ENCODE data around the gene TGM1. TPM values are rescaled to one million over a fixed set of nuclear protein-coding genes. Genes with fewer than 3 reads are reported as not detected.
A peak's percentile ranks its signal among the peaks of the same experiment; 100 is the strongest.

Gene TGM1
- total RNA-seq (1.5 TPM), polyA plus RNA-seq (41.0 TPM)
- long read RNA-seq, donor 1 = 0 reads
- long read RNA-seq, donor 2 = 0 reads
- long read RNA-seq, donor 3 = 0 reads
- long read RNA-seq, donor 4 = 0 reads
- long read RNA-seq, donor 5, partial matches to known transcripts = 0 of 2 reads
- long read RNA-seq, donor 5, other reads (novel, unspliced or antisense) = 0 of 2 reads
- long read RNA-seq, donor 6 = 0 reads
- long read RNA-seq, donor 7, partial matches to known transcripts = 26 of 26 reads
- long read RNA-seq, donor 7, other reads (novel, unspliced or antisense) = 0 of 26 reads
- long read RNA-seq, donor 8 = 0 reads
- long read RNA-seq, donor 9 = 0 reads
- long read RNA-seq, donor 10 = 0 reads

DNA sequence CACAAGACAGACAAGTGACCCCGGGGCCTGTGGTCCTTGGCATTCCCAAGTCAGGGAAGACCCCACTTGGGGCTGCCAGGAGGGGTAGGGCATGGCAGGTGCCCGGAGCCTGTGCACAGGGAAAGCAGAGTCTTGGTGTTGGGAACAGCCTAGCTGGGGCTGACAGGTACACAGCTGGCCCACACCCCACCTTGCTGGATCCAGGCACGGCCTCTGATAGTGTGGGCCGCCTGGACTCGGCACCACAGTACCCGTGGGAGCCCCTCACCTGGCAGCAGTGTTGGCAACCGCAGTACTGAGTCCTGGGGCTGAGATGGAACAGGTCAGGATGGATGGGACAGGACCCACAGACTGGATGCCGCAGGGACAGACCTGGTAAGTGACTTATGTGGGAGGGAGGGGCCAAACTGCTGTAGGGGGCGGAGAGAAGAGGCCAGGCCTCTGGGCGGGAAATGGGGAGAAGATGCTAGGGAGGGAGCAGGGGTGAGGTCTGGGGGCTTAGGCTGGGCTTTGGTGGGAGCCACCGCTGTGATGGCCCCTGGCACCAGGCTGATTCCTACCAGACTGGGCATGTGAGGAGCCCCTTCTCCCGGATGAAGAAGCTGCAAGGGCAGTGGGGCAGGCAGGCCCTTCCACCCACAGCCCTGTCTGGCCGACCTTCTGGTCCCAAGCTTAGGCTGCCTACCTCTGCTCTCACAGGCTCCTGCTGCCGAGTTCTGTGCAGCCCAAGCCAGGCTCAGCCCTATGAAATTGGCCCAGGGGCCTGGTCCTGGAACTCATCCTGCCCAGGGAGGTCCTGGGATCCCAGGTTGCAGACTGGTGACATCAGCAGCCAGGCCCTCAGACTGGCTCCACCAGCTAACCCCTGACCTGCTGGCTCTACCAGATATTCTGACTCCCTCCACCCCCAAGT lies at the start of gene TGM1:
Gene TGM1 (minus strand): TSS at position 357 of the 913 bp plus-strand sequence. CDS start 825 bp downstream, outside the sequence.
- DNase-seq (ENCODE audit: low read depth in 6 of 9, low spot score in 9 of 9) = no peak
- Histone ChIP-seq H3K36me3 (ENCODE audit: control insufficient read depth in 2 of 2, insufficient read depth in 2 of 2, low read length in 1 of 2) (peaks cover 4 to 13% of the 10 kb centered on the region in 2 donors), H3K27ac (ENCODE audit: low read depth in 1 of 2, low read length in 1 of 2) (peak within 1 kb of the TSS; percentile 53 to 75), H3K4me3 (ENCODE audit: low read length in 2 of 2) (no peak within 1 kb of the TSS), H3K27me3 (ENCODE audit: control insufficient read depth in 2 of 2, insufficient read depth in 1 of 2, low read length in 1 of 2) (no peaks in the 10 kb centered on the region), H3K4me1 (ENCODE audit: control insufficient read depth in 2 of 2, insufficient read depth in 2 of 2, low read length in 2 of 2) (peaks cover 0 to 4% of the 10 kb centered on the region in 2 donors), H3K9me3 (ENCODE audit: control insufficient read depth in 2 of 2, insufficient read depth in 1 of 2, low read length in 1 of 2) (no peaks in the 10 kb centered on the region)
- WGBS = 94% methylated on average over 14 of the region's 14 CpGs

DNA sequence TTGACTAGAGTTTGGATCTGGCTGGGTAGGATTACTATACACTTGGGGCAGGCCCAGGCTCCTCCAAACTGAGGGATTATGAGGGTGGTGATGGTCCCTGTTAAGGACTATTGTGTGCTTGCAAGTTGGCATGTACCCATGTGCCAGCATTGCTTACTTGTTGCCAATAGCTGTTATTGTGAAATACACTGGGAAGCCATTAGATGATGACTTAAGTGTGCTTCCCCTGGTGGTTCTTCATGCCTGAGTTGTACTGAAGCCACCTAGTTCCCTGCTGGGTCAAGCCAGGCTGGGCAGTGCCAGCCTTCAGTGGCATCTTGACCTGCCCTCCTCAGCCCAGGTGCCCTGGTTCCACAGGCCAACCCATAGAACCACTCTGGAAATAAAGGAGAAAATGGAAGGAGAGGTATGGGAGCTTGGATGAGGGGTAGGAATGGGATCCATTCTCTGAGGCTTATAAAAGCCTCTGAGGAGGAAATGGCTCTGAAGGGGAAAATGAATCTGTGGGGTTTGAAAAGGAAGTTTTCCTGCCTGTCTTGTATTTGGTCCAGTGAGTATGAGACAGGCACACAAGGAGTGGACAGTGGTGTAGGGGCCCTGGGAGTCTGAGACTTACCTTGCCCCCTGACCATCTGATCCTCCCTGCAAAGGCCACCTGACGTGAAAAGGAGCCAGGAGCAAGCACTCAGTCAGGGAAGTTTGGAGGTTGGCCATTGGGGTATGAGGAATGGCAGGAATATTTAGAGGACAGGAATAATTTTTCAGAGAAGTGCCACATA lies 49.0 kb upstream of the TGM1 start:
- no peaks in the 10 kb centered on the region for H3K9me3 ChIP-seq (ENCODE audit: control insufficient read depth in 2 of 2, insufficient read depth in 1 of 2, low read length in 1 of 2)
- H3K4me1 ChIP-seq (ENCODE audit: control insufficient read depth in 2 of 2, insufficient read depth in 2 of 2, low read length in 2 of 2) = peaks cover 9 to 62% of the 10 kb centered on the region in 2 donors
- no peak for DNase-seq (ENCODE audit: low read depth in 6 of 9, low spot score in 9 of 9)
- H3K36me3 ChIP-seq (ENCODE audit: control insufficient read depth in 2 of 2, insufficient read depth in 2 of 2, low read length in 1 of 2) = peaks cover 8 to 19% of the 10 kb centered on the region in 2 donors
- H3K27ac ChIP-seq (ENCODE audit: low read depth in 1 of 2, low read length in 1 of 2) = peak overlapping the region in 1 of 2 donors; percentile 46
- peaks cover 0 to 5% of the 10 kb centered on the region in 2 donors for H3K27me3 ChIP-seq (ENCODE audit: control insufficient read depth in 2 of 2, insufficient read depth in 1 of 2, low read length in 1 of 2)
- peak overlapping the region in 1 of 2 donors; percentile 37 for H3K4me3 ChIP-seq (ENCODE audit: low read length in 2 of 2)
- WGBS = 100% methylated on average over 1 of the region's 1 CpG

DNA sequence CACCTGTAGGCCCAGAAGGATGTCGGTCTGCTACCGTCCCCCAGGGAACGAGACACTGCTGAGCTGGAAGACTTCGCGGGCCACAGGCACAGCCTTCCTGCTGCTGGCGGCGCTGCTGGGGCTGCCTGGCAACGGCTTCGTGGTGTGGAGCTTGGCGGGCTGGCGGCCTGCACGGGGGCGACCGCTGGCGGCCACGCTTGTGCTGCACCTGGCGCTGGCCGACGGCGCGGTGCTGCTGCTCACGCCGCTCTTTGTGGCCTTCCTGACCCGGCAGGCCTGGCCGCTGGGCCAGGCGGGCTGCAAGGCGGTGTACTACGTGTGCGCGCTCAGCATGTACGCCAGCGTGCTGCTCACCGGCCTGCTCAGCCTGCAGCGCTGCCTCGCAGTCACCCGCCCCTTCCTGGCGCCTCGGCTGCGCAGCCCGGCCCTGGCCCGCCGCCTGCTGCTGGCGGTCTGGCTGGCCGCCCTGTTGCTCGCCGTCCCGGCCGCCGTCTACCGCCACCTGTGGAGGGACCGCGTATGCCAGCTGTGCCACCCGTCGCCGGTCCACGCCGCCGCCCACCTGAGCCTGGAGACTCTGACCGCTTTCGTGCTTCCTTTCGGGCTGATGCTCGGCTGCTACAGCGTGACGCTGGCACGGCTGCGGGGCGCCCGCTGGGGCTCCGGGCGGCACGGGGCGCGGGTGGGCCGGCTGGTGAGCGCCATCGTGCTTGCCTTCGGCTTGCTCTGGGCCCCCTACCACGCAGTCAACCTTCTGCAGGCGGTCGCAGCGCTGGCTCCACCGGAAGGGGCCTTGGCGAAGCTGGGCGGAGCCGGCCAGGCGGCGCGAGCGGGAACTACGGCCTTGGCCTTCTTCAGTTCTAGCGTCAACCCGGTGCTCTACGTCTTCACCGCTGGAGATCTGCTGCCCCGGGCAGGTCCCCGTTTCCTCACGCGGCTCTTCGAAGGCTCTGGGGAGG lies 47.9 kb upstream of the TGM1 start, which contains the start of gene LTB4R:
Gene LTB4R (plus strand): TSS at position 857 of the 959 bp plus-strand sequence. CDS start 4,150 bp downstream, outside the sequence.
- 11% methylated on average over 99 of the region's 99 CpGs for WGBS
- Histone ChIP-seq H3K9me3 (ENCODE audit: control insufficient read depth in 2 of 2, insufficient read depth in 1 of 2, low read length in 1 of 2) (no peaks in the 10 kb centered on the region), H3K36me3 (ENCODE audit: control insufficient read depth in 2 of 2, insufficient read depth in 2 of 2, low read length in 1 of 2) (peaks cover 19 to 30% of the 10 kb centered on the region in 2 donors), H3K27ac (ENCODE audit: low read depth in 1 of 2, low read length in 1 of 2) (peak within 1 kb of the TSS; percentile 12 to 83), H3K4me1 (ENCODE audit: control insufficient read depth in 2 of 2, insufficient read depth in 2 of 2, low read length in 2 of 2) (peaks cover 9 to 62% of the 10 kb centered on the region in 2 donors), H3K4me3 (ENCODE audit: low read length in 2 of 2) (peak within 1 kb of the TSS; percentile 37 to 50), H3K27me3 (ENCODE audit: control insufficient read depth in 2 of 2, insufficient read depth in 1 of 2, low read length in 1 of 2) (peaks cover 0 to 5% of the 10 kb centered on the region in 2 donors)
- peak in 5 of 9 donors; percentile 41 to 75 (median 52) for DNase-seq (ENCODE audit: low read depth in 6 of 9, low spot score in 9 of 9)

DNA sequence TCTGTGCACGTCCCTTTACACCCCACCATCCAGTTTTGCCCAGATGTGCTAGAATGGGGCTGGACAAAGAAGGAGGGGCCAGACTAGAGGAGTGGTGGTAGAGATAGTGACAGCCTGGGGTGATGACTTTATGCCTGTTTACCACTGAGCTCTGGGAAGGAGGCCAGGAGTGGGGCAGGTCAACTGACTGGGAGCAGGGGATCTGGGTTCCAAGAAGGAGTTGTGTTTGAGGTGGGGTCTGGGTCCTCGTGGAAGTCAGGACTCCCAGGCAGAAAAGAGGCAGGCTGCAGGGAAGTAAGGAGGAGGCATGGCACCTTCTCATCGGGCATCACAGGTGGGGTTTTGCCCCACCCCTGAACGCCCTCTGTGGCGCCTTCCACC lies 47.3 kb upstream of the TGM1 start:
- no peak for DNase-seq (ENCODE audit: low read depth in 6 of 9, low spot score in 9 of 9)
- WGBS = 30% methylated on average over 5 of the region's 5 CpGs
- peak overlapping the region; percentile 12 to 83 for H3K27ac ChIP-seq (ENCODE audit: low read depth in 1 of 2, low read length in 1 of 2)

DNA sequence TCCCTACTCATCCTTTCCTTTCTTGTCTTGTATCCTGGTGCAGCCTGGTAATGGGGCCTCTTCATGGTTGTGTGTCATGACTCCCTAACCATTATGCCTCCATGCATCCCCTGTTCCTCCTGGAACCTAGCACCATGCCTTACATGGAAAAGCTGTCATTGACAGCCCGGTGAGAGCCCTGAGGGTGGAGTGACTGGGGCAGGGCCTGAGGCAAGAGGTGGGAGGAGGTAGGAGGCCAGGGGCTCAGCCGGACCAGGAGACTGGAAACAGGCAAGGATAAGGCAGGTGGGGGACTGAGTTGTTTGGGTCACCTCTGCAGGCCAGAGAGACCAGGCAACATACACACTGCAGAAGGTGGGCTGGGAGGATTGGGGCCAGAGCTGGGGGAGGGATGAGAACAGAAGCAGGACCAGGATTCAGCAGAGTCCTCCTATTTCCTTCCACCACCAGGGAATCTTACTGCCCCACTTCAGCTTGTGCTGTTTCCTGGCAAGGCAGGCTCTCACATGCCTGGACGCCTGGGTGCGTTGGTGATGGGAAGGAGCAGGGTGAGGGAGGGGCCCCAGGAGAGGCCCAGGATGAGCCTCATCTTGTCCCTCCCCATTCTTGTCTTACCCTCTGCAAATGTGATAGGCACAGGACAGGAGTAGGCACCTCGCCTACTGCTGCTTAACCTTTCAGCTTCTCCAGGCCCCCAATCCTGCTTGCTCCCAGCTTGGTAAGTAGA lies 46.7 kb upstream of the TGM1 start, which contains the start of gene LTB4R2:
Gene LTB4R2 (plus strand): TSS at position 603 of the 727 bp plus-strand sequence. CDS start 525 bp downstream, outside the sequence.
- H3K4me3 ChIP-seq (ENCODE audit: low read length in 2 of 2) = peak within 1 kb of the TSS; percentile 37 to 50
- H3K27ac ChIP-seq (ENCODE audit: low read depth in 1 of 2, low read length in 1 of 2) = peak within 1 kb of the TSS; percentile 52 to 83
- H3K4me1 ChIP-seq (ENCODE audit: control insufficient read depth in 2 of 2, insufficient read depth in 2 of 2, low read length in 2 of 2) = peaks cover 9 to 62% of the 10 kb centered on the region in 2 donors
- no peaks in the 10 kb centered on the region for H3K9me3 ChIP-seq (ENCODE audit: control insufficient read depth in 2 of 2, insufficient read depth in 1 of 2, low read length in 1 of 2)
- peaks cover 0 to 5% of the 10 kb centered on the region in 2 donors for H3K27me3 ChIP-seq (ENCODE audit: control insufficient read depth in 2 of 2, insufficient read depth in 1 of 2, low read length in 1 of 2)
- H3K36me3 ChIP-seq (ENCODE audit: control insufficient read depth in 2 of 2, insufficient read depth in 2 of 2, low read length in 1 of 2) = peaks cover 31 to 42% of the 10 kb centered on the region in 2 donors
- 90% methylated on average over 5 of the region's 5 CpGs for WGBS
- DNase-seq (ENCODE audit: low read depth in 6 of 9, low spot score in 9 of 9) = no peak

More for the DNA sequence above, 47.3 kb upstream of the TGM1 start:
- no peaks in the 10 kb centered on the region for H3K9me3 ChIP-seq (ENCODE audit: control insufficient read depth in 2 of 2, insufficient read depth in 1 of 2, low read length in 1 of 2)
- peak overlapping the region; percentile 12 to 50 for H3K4me3 ChIP-seq (ENCODE audit: low read length in 2 of 2)
- H3K4me1 ChIP-seq (ENCODE audit: control insufficient read depth in 2 of 2, insufficient read depth in 2 of 2, low read length in 2 of 2) = peaks cover 9 to 62% of the 10 kb centered on the region in 2 donors
- H3K27me3 ChIP-seq (ENCODE audit: control insufficient read depth in 2 of 2, insufficient read depth in 1 of 2, low read length in 1 of 2) = peaks cover 0 to 5% of the 10 kb centered on the region in 2 donors
- H3K36me3 ChIP-seq (ENCODE audit: control insufficient read depth in 2 of 2, insufficient read depth in 2 of 2, low read length in 1 of 2) = peaks cover 25 to 36% of the 10 kb centered on the region in 2 donors

DNA sequence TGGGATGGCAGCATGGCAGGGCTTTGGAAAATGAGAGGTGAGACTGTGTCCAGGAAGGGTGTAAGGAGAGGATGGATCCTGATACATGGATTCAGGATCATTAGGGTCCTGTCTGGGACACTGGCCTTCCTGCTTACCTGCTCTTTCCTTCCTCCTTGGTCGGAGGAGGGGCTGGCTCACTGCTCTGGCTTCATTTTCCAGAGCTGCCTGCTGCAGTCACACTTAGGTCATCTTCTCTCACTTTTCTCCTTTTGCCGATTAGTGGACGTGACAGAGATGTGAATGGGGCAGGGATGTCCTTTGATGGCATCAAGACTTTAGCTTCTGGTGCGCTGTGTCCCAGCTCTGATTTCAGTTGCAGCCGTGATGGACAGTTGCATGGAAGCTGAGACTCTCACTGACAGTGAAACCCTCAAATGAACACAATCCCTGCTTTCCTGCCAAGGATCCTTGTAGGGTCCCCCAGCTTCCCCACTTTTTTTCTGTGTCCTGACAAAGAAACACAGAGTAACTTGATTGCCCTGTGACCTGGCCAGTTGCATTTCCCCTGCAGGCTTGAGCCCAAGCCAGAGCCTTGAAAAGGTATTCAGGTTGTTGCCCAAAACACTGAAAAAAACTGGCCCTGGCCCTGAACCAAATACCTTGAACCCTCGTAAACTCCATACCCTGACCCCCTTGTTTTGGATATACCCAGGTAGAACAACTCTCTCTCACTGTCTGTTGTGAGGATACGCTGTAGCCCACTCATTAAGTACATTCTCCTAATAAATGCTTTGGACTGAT lies 45.6 kb upstream of the TGM1 start:
- no peaks in the 10 kb centered on the region for H3K9me3 ChIP-seq (ENCODE audit: control insufficient read depth in 2 of 2, insufficient read depth in 1 of 2, low read length in 1 of 2)
- peaks cover 0 to 5% of the 10 kb centered on the region in 2 donors for H3K27me3 ChIP-seq (ENCODE audit: control insufficient read depth in 2 of 2, insufficient read depth in 1 of 2, low read length in 1 of 2)
- 93% methylated on average over 7 of the region's 7 CpGs for WGBS
- peaks cover 9 to 51% of the 10 kb centered on the region in 2 donors for H3K4me1 ChIP-seq (ENCODE audit: control insufficient read depth in 2 of 2, insufficient read depth in 2 of 2, low read length in 2 of 2)
- H3K27ac ChIP-seq (ENCODE audit: low read depth in 1 of 2, low read length in 1 of 2) = no peak overlapping the region
- H3K36me3 ChIP-seq (ENCODE audit: control insufficient read depth in 2 of 2, insufficient read depth in 2 of 2, low read length in 1 of 2) = peaks cover 43 to 54% of the 10 kb centered on the region in 2 donors
- H3K4me3 ChIP-seq (ENCODE audit: low read length in 2 of 2) = no peak overlapping the region
- peak in 1 of 9 donors; percentile 7 for DNase-seq (ENCODE audit: low read depth in 6 of 9, low spot score in 9 of 9)

All from thymus (tissue), 14 donors.